GM18867 (cell line): ENCODE data around the gene AXIN1.
"Not testable (repeated sequence)": the region's sequence is repeated elsewhere in the genome, so short reads cannot be mapped to it uniquely, and the experiment has no call there.

Experiments
- ATAC-seq: cut with Tn5 transposase; IDR thresholded peaks from one replicate; pipeline ENCODE4 v1.9.1; 2021; ENCODE audit warnings: mild to moderate bottlenecking, moderate library complexity; ENCODE audit not compliant: unreplicated experiment

The AXIN1 gene

GRCh38 chr16:333406-334094, 19.0 kb downstream of the AXIN1 start:
- no peak for ATAC-seq

- ATAC-seq: not testable (repeated sequence)
Observed at GRCh38 chr16:331181-331814, 21.2 kb downstream of the AXIN1 start.

GRCh38 chr16:330741-331140, 21.8 kb downstream of the AXIN1 start:
- ATAC-seq: no peak

DNA sequence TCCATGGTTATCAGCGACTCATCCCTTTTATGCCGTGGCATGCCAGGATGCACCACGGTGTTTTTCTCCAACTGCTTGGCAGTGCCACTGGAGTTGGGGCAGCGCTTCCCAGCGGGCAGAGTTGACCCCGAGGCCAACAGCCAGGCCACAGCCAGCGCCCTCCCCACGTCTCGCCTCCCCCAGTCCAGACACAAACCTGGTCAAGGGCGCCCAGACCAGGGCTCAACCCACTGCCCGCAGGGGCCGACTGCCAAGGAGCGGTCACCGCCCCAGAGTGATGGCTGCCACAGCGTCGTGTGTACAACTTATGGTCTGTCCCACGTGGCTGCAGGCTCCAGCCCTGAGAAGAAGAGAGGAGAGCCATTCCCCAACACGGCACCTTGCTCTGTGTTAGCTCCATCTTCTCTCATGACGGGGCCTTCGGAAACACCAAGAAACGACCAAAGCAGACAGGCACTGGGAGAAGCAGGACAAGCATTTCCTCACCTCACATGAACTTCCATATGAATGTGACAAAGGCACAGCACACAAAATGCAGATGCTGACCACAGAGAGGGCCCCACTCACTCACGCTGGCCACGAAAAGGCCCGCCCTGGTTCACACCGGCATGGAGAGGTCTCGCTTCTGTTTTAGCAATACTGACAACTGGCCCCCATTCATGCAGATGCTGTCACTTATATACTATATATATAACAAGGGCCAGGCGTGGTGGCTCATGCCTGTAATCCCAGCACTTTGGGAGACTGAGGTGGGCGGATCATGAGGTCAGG, 27.0 kb downstream of the AXIN1 start:
- no peak for ATAC-seq

GRCh38 chr16:324451-325334, 27.8 kb downstream of the AXIN1 start:
- ATAC-seq: no peak

GRCh38 chr16:324201-324450, 28.4 kb downstream of the AXIN1 start:
- no peak for ATAC-seq

DNA sequence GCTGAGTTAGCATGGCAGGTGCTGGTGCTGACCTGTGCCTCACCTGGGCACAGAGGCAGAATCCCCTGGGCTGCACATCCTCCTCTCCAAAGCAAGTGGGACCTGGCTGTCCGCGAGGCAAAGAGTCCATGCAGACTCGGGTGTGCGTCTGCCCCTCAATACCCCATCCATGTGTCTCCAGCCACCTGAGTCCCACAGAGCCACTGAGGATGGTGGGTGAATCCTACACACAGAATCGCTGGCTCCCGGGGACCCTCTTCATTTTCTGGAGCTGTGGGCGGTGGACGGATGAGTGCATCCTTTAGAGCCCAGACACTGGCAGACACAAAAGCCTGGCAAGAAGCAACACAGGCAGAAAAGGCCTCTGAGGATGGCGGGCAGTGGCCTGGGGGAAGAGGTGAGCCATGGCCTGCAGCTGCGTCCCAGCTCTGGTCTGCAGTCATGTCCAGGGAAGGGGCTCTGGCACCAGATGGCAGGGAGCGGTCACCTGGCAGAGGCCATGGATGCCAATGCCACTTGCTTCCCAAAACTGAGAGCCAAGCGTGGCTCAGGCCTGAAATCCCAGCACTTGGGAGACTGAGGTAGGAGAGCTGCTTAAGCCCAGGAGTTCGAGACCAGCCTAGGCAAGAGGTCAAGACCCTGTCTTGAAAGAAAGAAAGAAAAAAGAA, 29.9 kb downstream of the AXIN1 start:
- ATAC-seq: no peak

GRCh38 chr16:321532-321931, 31.0 kb downstream of the AXIN1 start:
- ATAC-seq: no peak

GRCh38 chr16:320206-320605, 32.3 kb downstream of the AXIN1 start:
- ATAC-seq: no peak

- ATAC-seq: no peak
Observed at GRCh38 chr16:318628-319027, 33.9 kb downstream of the AXIN1 start.

DNA sequence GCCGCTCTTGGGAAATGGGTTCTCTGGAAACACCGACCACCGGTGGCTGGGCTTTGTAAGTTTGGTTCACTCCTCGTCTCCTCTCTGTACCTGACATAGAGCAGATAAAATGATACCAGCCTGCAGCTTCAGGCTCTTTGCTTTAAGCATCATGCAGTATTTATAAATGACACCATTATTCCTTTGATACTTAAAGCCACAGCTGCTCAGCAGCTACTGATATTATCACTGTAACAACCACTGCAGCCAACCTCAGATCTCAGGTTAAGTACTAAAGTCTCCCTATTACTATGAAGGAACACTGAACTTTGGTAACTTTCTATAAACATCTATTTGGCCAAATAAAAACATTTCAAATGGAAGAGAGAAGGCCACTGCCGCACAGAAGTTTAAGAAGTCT, 34.9 kb downstream of the AXIN1 start:
- no peak for ATAC-seq

DNA sequence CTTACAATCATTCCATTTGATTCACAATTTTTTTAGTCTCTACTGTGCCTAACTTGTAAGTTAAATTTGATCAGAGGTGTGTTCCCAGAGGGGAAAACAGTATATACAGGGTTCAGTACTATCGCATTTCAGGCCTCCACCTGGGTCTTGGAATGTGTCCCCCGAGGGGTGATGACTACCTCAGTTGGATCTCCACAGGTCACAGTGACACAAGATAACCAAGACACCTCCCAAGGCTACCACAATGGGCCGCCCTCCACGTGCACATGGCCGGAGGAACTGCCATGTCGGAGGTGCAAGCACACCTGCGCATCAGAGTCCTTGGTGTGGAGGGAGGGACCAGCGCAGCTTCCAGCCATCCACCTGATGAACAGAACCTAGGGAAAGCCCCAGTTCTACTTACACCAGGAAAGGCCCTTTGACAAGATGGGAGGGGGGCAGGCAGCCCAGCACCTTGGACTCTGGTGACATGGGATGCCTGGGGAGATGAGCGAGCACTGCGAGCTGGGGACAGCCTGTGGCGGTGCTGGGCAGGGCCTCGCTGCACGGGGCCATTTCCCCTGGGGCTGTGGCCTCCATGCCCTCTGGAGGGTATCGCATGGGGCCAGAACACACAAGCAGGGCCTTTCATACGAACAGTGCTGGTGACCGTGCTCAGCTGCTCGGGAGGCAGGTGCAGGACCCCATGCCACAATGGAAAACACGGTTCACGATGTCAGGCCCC, 35.6 kb downstream of the AXIN1 start:
- no peak for ATAC-seq

- ATAC-seq: no peak
Observed at GRCh38 chr16:314795-315299, 37.7 kb downstream of the AXIN1 start.

DNA sequence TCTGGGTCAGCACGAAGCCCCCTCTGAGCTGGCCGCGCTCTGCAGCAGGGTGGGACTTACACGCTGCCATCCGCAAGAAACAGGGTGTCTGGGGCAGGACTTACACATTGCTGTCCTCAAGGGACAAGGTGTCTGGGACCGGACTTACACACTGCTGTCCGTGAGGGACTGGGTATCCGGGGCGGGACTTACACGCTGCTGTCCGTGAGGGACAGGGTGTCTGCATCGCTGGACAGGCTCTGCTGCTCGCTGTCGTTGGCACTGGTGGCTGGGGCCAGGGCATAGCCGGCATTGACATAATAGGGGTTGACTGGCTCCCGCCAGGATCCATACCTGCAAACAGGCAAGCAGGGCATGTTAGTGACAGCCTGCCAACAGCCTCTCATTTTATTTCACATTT, 38.2 kb downstream of the AXIN1 start:
- no peak for ATAC-seq

DNA sequence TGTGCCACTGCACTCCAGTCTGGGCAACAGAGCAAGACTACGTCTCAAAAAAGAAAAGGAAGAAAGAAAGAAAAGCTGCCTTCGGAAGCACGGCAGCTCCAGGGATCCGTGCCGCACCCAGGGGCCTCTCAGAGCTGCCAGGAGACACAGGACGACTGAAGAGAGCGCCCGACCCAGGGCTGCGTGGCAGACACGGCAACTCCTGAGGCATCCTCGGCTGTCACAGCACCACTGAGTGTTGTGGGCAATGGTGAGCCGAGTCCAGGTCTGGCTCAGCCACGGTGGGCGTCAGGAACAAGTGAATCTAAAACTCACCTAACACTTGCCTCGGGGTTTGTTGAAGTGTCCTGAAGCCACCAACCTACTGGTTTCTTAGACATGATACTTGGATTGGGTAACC, 40.8 kb downstream of the AXIN1 start:
- ATAC-seq: no peak

- no peak for ATAC-seq
Observed at GRCh38 chr16:309476-309875, 43.0 kb downstream of the AXIN1 start.

DNA sequence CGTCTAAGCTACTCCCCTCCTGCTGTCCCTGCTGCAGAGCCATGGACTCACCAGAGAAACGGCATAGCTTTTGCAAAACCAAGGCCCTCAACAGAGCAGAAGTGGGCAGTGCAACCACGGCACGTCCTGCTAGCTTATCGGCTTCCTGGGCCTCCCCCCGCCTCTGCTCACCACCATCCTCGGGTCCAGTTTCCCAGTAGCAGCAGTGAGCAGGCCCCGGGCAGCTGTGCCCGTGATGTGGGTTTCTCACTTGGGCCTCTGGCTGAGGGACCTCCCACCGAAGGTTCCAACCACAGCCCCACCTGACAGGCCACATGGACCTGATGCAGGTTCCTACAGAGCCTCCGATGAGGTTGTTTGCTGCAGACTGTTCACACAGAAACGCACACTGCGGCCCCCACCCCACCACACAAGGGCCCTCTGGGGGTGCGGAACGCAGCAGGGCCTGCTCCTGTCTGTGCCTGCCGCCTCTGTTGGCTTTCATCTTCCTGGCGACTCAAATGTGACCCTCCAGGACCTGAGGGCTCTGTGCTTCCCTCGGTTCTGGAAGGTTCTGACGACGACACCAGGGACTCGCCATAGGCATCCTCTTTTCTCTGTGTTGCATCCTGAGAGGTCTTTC, 44.7 kb downstream of the AXIN1 start:
- no peak for ATAC-seq

GRCh38 chr16:306911-307370, 45.6 kb downstream of the AXIN1 start:
- ATAC-seq: no peak

DNA sequence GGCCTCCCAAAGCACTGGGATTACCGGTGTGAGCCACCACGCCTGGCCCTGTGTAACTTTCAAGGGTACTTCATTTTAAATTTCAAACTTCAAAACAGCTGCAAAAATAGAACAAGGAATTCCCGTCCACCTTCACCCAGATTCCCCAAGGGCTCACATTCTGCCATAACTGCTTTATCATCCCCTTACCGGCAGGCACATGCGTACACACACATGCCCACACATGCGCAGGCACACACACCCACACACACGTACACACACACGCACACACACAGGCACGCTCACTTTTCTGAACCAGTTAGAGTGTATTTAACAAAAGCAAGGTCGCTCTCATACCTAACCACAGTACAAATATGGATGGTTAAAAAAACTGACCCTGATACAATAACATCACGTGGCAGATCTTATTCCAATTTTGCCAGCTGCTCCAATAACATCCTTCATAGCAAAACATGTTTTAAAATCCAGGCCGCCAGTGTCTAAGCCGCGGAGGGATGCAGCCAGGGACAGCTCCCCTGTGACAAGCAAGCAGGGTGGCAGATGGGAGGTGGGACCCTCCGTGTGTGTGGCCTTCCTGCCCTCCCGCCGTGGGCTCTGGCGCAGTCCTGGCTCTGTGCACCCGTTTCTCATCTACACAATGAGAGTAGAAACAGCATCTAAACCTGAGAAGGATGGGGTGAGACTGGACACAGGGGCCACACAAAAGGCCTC, 46.5 kb downstream of the AXIN1 start:
- ATAC-seq: no peak
